ENCODE results near the gene COLQ.
"Not testable (repeated sequence)": the region's sequence is repeated elsewhere in the genome, so short reads cannot be mapped to it uniquely, and the experiment has no call there.

COLQ gene

DNA sequence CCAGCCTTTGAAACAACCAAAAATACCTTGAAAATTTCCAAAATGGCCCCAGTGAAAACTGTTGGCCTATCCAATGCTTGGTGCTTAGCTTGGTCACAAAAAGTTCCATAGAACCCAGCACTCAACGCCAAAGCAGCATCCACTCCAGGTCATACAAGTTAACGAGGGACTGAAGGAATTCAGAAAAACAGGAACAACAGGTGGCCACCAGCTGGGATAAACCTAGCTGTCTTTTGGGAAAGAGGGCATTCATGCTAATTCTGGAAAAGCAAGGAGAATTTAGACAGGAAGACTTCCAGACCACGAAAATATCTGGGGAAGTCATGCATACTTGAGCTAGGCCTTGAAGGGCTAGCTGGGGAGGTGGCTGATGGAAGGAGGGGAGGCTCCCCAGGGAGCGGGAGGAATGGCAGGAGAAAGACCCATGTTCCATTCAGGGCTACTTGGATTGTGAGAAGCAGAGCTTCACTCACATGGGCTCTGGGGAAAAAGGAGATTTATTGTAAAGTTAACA, 28.6 kb downstream of the COLQ start:
- TF ChIP-seq GATA1 (IDR thresholded peaks at IDR 0.05; ENCODE audit: low read depth, low read length), result no peak
- no peak for TF ChIP-seq POLR2A (IDR thresholded peaks at IDR 0.05; ENCODE audit: low read length)
- DNase-seq, result no peak

DNA sequence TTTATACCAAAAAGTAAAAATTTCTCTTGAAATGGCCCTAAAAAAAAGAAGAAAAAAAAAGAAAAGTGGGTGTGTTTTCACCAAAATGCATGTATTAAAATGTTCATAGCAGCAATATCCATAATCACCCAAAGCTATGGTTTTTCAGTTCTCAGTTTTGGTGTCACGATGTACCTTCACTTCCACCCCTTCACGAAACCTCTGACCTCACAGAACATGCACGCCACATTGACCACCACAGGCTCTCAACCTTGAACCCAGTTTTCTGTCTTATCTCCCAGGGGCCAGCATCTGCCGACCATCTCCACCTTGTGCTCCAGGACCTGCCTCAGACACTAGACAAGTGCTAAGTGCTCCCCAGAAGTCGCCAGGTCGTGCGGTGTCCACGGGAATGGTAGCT, 30.4 kb downstream of the COLQ start:
- TF ChIP-seq GATA1 (IDR thresholded peaks at IDR 0.05; ENCODE audit: low read depth, low read length) (no peak), POLR2A (IDR thresholded peaks at IDR 0.05; ENCODE audit: low read length) (no peak)
- DNase-seq, result no peak

DNA sequence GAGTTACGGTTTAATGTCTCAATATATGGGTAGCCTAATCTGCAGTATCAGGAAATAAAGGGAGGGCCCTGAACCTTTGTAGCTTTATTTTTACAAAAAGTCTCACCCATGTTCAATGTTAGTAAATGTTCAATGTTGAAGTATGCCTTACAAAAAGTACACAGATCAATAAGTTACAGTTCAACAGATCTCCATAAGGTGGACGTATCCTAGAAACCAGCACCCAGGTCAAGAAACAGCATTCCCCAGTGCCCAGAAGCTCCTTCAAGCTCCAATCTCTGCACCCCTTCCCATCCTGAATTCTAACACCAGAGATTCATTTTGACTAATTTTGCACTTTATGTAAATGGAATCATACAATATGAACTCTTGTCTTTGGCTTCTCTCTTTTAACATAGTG, 31.3 kb downstream of the COLQ start:
- no peak for DNase-seq
- TF ChIP-seq GATA1 (IDR thresholded peaks at IDR 0.05; ENCODE audit: low read depth, low read length) (no peak), POLR2A (IDR thresholded peaks at IDR 0.05; ENCODE audit: low read length) (no peak)

DNA sequence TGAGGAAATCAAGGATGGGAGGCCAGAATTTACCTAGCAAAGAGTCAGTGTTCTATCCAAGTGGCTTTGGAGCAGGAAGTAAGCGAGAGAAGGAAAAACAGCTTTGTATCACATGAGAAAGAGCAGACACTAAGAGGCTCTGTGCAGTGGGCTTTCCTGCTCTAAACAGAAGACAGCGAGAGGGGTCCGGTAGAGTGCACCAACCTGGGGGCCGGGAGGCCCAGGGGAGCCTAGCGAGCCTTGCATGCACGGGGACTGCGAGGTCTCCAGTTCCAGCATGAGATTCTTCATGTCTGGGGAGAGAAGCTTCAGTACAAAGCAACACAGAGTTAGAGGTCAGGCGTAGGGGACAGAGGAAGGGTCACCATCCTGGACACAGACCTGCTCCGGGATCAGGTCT, 33.5 kb downstream of the COLQ start:
- no peak for DNase-seq
- TF ChIP-seq GATA1 (IDR thresholded peaks at IDR 0.05; ENCODE audit: low read depth, low read length) (no peak), POLR2A (IDR thresholded peaks at IDR 0.05; ENCODE audit: low read length) (no peak)

- no peak for TF ChIP-seq GATA1 (IDR thresholded peaks at IDR 0.05; ENCODE audit: low read depth, low read length)
- no peak for TF ChIP-seq POLR2A (IDR thresholded peaks at IDR 0.05; ENCODE audit: low read length)
- DNase-seq, result no peak
Observed at GRCh38 chr3:15486979-15487378, 34.5 kb downstream of the COLQ start.

DNA sequence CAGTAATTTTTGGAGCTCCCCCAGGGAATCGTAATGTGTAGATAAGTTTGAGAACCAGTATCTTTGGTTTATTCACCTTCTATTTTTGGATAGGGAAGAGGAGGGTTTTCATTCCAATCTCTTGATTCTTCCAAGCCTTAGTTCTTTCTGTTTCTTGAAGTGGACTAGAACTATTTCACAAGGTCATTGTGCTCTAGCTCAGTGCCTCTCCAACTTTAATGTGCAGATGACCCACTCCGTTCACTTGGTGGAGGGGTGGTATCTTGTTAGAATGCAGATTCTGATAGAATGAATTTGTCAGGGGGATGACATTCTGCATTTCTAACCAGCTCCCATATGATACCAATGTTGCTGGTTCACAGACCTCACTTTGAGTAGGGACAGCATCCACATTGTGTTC, 35.5 kb downstream of the COLQ start:
- no peak for DNase-seq
- TF ChIP-seq POLR2A (IDR thresholded peaks at IDR 0.05; ENCODE audit: low read length) (no peak), GATA1 (IDR thresholded peaks at IDR 0.05; ENCODE audit: low read depth, low read length) (no peak)

GRCh38 chr3:15484551-15484950, 37.0 kb downstream of the COLQ start:
- not testable (repeated sequence) for DNase-seq

GRCh38 chr3:15479400-15480224, 41.9 kb downstream of the COLQ start:
- TF ChIP-seq POLR2A (IDR thresholded peaks at IDR 0.05; ENCODE audit: low read length) (no peak), GATA1 (IDR thresholded peaks at IDR 0.05; ENCODE audit: low read depth, low read length) (no peak)
- DNase-seq, result no peak

GRCh38 chr3:15478640-15478979, 42.9 kb downstream of the COLQ start:
- no peak for TF ChIP-seq GATA1 (IDR thresholded peaks at IDR 0.05; ENCODE audit: low read depth, low read length)
- TF ChIP-seq POLR2A (IDR thresholded peaks at IDR 0.05; ENCODE audit: low read length), result no peak
- no peak for DNase-seq

DNA sequence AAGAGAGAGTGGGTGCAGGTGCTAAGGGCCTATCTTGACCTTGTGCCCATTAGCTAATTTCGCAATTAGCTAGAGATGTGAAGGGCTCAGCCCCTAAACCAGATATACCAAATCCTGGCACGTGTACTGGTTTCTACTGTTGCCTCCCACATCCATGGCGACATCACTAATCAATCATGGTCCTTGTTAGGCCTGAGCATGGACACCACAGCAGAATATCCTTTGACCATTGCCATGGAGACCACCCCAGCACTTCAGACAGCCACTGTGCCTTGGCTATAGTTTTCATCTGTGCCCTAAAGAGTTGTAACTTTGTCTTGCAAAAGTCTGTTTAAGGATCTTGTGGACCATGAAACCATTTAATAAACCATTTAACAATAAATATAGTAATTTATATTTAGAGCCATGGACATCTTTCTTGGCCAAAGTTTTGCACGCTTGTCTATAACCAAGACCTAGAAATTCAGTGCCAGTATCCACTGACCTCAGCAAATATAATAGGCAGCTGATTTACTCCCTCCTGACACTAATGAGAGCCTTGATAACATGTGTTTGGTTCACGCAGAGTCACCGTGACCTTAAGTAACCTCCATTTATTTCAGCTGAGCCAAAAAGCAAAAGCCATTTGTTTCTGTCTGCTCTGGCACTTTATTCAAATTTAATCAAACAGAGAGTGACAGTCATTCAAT, 43.4 kb downstream of the COLQ start:
- peak; percentile 5 to 15 for DNase-seq

GRCh38 chr3:15476378-15476777, 45.1 kb downstream of the COLQ start:
- DNase-seq, result no peak
- TF ChIP-seq POLR2A (IDR thresholded peaks at IDR 0.05; ENCODE audit: low read length) (no peak), GATA1 (IDR thresholded peaks at IDR 0.05; ENCODE audit: low read depth, low read length) (no peak)

More for the DNA sequence above, 43.4 kb downstream of the COLQ start:
- TF ChIP-seq POLR2A (IDR thresholded peaks at IDR 0.05; ENCODE audit: low read length), result no peak
- no peak for TF ChIP-seq GATA1 (IDR thresholded peaks at IDR 0.05; ENCODE audit: low read depth, low read length)

DNA sequence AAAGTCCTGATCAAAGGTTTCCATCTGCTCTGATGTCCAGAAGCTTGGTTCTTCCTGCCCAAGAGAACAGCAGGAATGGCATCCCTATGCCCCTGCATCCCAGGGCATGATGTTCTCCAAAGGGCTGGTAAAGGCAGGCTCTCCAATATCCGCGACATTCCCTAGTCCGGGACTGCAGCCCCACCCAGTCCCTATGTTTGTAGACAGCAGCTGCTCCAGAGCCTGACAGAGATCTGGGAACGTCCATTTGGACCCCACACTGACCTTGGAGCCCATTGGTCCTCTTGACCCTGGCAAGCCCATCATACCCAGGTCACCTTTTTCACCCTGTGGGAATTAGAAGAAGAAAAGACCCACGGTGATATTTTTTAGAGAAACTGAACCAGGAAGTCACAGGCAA, 46.3 kb downstream of the COLQ start:
- TF ChIP-seq POLR2A (IDR thresholded peaks at IDR 0.05; ENCODE audit: low read length), result no peak
- TF ChIP-seq GATA1 (IDR thresholded peaks at IDR 0.05; ENCODE audit: low read depth, low read length), result no peak
- no peak for DNase-seq

GRCh38 chr3:15471861-15472260, 49.6 kb downstream of the COLQ start:
- no peak for DNase-seq
- TF ChIP-seq POLR2A (IDR thresholded peaks at IDR 0.05; ENCODE audit: low read length), result no peak
- TF ChIP-seq GATA1 (IDR thresholded peaks at IDR 0.05; ENCODE audit: low read depth, low read length), result no peak

DNA sequence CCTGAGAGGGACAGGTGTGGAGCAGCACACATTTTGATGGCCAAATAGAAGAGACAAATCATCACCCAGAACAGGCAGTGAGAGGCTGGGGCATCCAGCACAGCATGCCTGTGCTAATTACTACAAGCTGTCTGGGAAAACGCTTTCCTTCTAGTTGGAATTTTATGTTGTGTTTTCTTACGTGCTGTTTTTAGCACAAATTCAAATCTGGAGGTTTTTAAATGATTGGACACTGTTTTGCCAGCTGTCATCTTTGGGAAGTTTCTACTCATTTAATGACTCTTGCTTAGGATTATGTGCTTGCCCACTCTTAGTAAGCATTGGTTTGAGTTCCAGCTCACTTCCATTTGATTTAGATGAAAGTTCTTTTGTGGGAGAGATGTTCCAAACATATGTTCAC, 50.7 kb downstream of the COLQ start:
- no peak for TF ChIP-seq POLR2A (IDR thresholded peaks at IDR 0.05; ENCODE audit: low read length)
- no peak for TF ChIP-seq GATA1 (IDR thresholded peaks at IDR 0.05; ENCODE audit: low read depth, low read length)

DNA sequence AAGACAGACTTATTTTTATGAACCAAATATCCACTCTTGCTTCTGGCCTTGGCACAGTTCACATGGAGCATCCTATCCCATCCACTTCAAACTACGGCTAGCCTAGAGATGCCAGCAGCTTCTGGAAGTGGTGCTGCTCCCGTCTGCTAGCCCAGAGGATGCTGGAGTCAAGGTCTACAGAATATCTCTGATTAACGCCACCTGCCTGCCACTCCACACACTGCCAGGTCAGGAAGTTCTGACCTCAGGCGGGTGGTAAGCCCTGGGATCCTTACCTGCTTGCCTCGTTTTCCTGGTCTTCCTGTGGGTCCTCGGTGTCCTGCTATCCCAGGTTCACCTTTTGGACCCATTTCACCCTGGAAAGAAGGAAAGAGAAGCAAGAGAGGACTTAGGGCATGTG, 51.2 kb downstream of the COLQ start:
- DNase-seq, result no peak
- no peak for TF ChIP-seq POLR2A (IDR thresholded peaks at IDR 0.05; ENCODE audit: low read length)
- TF ChIP-seq GATA1 (IDR thresholded peaks at IDR 0.05; ENCODE audit: low read depth, low read length), result no peak

More for the DNA sequence above, 50.7 kb downstream of the COLQ start:
- no peak for DNase-seq
